ENCODE results near the gene AGXT2. TPM values are rescaled to one million over a fixed set of nuclear protein-coding genes. Genes with fewer than 3 reads are reported as not detected.
"Not testable (repeated sequence)": the region's sequence is repeated elsewhere in the genome, so short reads cannot be mapped to it uniquely, and the experiment has no call there.

The AGXT2 gene
- total RNA-seq, 1 experiment from 2014 or later = not detected

DNA sequence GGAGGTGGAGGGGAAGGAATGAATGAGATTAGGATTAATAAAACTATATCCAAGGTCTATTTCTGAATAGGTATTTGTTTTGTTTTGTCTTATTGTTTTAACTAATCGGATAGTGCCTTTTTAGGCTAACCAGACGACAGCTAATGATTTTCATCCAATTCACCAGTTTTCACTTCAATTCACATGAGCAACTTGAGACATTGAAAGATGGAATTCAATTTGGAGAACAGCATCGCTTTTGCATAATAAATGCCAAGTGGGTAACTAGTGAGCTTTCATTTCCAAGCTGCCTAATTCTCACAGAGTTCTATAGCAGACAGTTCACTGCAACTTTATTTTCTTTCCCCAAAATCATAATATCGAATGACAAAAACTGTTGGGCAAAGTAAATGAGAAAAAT is 5.0 kb downstream of the AGXT2 start:
- Mint-ChIP-seq H3K27me3 (ENCODE audit: insufficient read depth, unreplicated experiment) (peaks cover 49% of the 10 kb centered on the region), H3K4me3 (ENCODE audit: unreplicated experiment) (no peak overlapping the region), H3K36me3 (ENCODE audit: insufficient read depth, unreplicated experiment) (no peaks in the 10 kb centered on the region), H3K9me3 (ENCODE audit: unreplicated experiment) (no peaks in the 10 kb centered on the region), H3K4me1 (ENCODE audit: insufficient read depth, unreplicated experiment) (peaks cover 5% of the 10 kb centered on the region), H3K27ac (ENCODE audit: low read depth, unreplicated experiment) (no peak overlapping the region)
- CTCF ChIA-PET = no interaction called here
- TF ChIP-seq, protein P1, sequence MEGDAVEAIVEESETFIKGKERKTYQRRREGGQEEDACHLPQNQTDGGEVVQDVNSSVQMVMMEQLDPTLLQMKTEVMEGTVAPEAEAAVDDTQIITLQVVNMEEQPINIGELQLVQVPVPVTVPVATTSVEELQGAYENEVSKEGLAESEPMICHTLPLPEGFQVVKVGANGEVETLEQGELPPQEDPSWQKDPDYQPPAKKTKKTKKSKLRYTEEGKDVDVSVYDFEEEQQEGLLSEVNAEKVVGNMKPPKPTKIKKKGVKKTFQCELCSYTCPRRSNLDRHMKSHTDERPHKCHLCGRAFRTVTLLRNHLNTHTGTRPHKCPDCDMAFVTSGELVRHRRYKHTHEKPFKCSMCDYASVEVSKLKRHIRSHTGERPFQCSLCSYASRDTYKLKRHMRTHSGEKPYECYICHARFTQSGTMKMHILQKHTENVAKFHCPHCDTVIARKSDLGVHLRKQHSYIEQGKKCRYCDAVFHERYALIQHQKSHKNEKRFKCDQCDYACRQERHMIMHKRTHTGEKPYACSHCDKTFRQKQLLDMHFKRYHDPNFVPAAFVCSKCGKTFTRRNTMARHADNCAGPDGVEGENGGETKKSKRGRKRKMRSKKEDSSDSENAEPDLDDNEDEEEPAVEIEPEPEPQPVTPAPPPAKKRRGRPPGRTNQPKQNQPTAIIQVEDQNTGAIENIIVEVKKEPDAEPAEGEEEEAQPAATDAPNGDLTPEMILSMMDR (IDR thresholded peaks at IDR 0.05; ENCODE audit: unreplicated experiment) = no peak
- intact Hi-C loops (cut with micrococcal nuclease) = no loop called here
- no peak for DNase-seq (ENCODE audit: unreplicated experiment)
- POLR2A ChIA-PET = no interaction called here
- no TSS peak for BruUV-seq (replicated peaks)

DNA sequence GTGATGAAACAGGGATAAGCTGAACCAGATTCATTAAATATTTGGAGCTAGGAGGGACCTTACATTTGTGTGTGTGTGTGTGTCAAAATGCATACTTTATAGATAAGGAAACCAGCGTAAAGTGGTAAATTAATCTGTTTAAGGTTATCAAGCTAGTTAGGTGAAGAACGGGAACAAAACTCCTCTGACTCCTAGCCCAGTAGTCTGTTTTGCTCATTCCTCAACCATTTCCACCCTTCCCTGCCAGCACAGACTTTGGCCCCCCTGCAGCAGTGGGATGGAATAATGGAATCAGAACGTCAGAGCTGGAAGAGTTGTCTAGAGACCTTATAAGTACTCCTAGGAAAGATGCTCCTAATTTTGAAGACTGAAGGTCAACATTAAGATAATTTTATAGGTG is 6.5 kb downstream of the AGXT2 start:
- intact Hi-C loops (cut with micrococcal nuclease) = no loop called here
- DNase-seq (ENCODE audit: unreplicated experiment) = no peak
- no peaks in the 10 kb centered on the region for H3K9me3 Mint-ChIP-seq (ENCODE audit: unreplicated experiment)
- H3K27me3 Mint-ChIP-seq (ENCODE audit: insufficient read depth, unreplicated experiment) = peaks cover 64% of the 10 kb centered on the region
- H3K36me3 Mint-ChIP-seq (ENCODE audit: insufficient read depth, unreplicated experiment) = no peaks in the 10 kb centered on the region
- ChIA-PET POLR2A (no interaction called here), CTCF (no interaction called here)
- BruUV-seq (replicated peaks) = no TSS peak
- TF ChIP-seq, protein P1 (IDR thresholded peaks at IDR 0.05; ENCODE audit: unreplicated experiment) = no peak
- peaks cover 5% of the 10 kb centered on the region for H3K4me1 Mint-ChIP-seq (ENCODE audit: insufficient read depth, unreplicated experiment)
- H3K4me3 Mint-ChIP-seq (ENCODE audit: unreplicated experiment) = no peak overlapping the region
- no peak overlapping the region for H3K27ac Mint-ChIP-seq (ENCODE audit: low read depth, unreplicated experiment)

DNA sequence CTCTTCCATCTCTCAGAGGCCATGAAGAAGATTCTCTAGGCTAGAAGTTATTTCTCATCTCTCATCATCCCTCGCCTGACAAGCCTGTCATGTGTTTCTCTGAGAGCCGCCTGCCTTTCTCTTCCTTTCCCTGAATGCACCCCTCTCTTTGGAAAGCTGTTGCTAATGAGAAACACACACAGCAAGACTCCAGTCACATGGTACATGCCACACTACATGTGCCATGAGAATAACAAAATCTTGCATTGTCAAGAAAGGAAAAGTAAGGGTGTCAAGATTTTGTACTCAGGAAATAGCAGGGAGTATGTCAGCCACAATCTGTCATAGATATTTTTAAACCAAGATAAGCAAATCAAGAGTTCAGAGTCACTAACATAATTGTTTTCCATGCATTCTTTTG is 8.9 kb downstream of the AGXT2 start:
- Mint-ChIP-seq H3K27ac (ENCODE audit: low read depth, unreplicated experiment) (no peak overlapping the region), H3K9me3 (ENCODE audit: unreplicated experiment) (no peaks in the 10 kb centered on the region), H3K4me3 (ENCODE audit: unreplicated experiment) (no peak overlapping the region), H3K27me3 (ENCODE audit: insufficient read depth, unreplicated experiment) (peaks cover 65% of the 10 kb centered on the region), H3K4me1 (ENCODE audit: insufficient read depth, unreplicated experiment) (peaks cover 5% of the 10 kb centered on the region), H3K36me3 (ENCODE audit: insufficient read depth, unreplicated experiment) (no peaks in the 10 kb centered on the region)
- TF ChIP-seq, protein P1 (IDR thresholded peaks at IDR 0.05; ENCODE audit: unreplicated experiment) = no peak
- BruUV-seq (replicated peaks) = no TSS peak
- intact Hi-C loops (cut with micrococcal nuclease) = no loop called here
- no peak for DNase-seq (ENCODE audit: unreplicated experiment)
- ChIA-PET POLR2A (no interaction called here), CTCF (no interaction called here)

DNA sequence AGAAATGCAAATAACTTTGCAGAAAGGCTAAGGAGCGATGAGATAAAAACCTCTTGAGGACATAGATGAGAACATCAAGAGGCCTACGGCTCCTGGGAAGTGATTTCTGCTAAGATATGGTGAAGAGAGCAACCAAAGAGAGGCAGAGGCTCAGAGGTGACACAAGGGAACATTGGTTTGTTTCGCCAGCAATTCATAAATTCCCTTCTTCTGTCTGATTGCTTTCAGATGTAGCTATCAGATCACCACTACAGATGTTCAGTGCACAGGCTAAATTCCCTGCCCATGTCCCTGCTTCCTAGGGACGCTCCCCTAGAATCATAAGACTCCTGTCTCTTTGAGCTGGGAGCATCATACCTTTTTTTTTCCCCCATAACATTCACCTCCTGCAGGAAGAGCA is 11.2 kb downstream of the AGXT2 start:
- H3K9me3 Mint-ChIP-seq (ENCODE audit: unreplicated experiment) = no peaks in the 10 kb centered on the region
- peaks cover 54% of the 10 kb centered on the region for H3K27me3 Mint-ChIP-seq (ENCODE audit: insufficient read depth, unreplicated experiment)
- no peak overlapping the region for H3K27ac Mint-ChIP-seq (ENCODE audit: low read depth, unreplicated experiment)
- DNase-seq (ENCODE audit: unreplicated experiment) = no peak
- intact Hi-C loops (cut with micrococcal nuclease) = no loop called here
- BruUV-seq (replicated peaks) = no TSS peak
- TF ChIP-seq, protein P1 (IDR thresholded peaks at IDR 0.05; ENCODE audit: unreplicated experiment) = no peak
- no peaks in the 10 kb centered on the region for H3K36me3 Mint-ChIP-seq (ENCODE audit: insufficient read depth, unreplicated experiment)
- POLR2A ChIA-PET = no interaction called here
- CTCF ChIA-PET = interaction anchor here (0.5 to 0.7 kb wide), 3 partner anchors 13 to 889 kb away, joined by 3 to 4 read pairs (median 4); no protein-coding TSS in a partner anchor
- H3K4me3 Mint-ChIP-seq (ENCODE audit: unreplicated experiment) = no peak overlapping the region
- no peaks in the 10 kb centered on the region for H3K4me1 Mint-ChIP-seq (ENCODE audit: insufficient read depth, unreplicated experiment)

DNA sequence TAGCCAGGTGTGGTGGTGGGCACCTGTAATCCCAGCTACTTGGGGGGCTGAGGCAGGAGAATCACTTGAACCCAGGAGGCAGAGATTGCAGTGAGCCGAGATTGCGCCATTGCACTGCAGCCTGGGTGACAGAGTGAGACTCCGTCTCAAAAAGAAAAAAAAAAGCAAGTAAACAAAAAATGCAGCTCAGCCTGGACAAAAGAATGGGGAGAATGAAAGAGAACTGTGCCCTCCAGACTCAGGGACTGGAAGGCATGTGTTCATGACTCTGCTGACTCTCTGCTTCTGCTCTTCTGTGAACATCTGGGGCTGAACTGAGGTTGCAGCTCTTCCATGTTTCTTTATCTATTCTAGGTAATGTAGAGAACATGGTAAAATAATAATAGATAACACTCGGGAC is 11.8 kb downstream of the AGXT2 start:
- ChIA-PET CTCF (interaction anchor here (0.6 to 0.7 kb wide), 2 partner anchors 12 to 27 kb away, joined by 3 to 4 read pairs; no protein-coding TSS in a partner anchor), POLR2A (interaction anchor here (1.0 kb wide), 1 partner anchor 20 kb away, joined by 3 read pairs; no protein-coding TSS in a partner anchor)
- H3K27me3 Mint-ChIP-seq (ENCODE audit: insufficient read depth, unreplicated experiment) = peaks cover 48% of the 10 kb centered on the region
- H3K4me1 Mint-ChIP-seq (ENCODE audit: insufficient read depth, unreplicated experiment); H3K9me3 Mint-ChIP-seq (ENCODE audit: unreplicated experiment); H3K4me3 Mint-ChIP-seq (ENCODE audit: unreplicated experiment); H3K27ac Mint-ChIP-seq (ENCODE audit: low read depth, unreplicated experiment); intact Hi-C loops (cut with micrococcal nuclease); H3K36me3 Mint-ChIP-seq (ENCODE audit: insufficient read depth, unreplicated experiment); DNase-seq (ENCODE audit: unreplicated experiment); BruUV-seq (replicated peaks): not testable (repeated sequence)
